Right lobe of liver (tissue), 6 donors: ENCODE measurements around the gene BOD1L1. TPM values are rescaled to one million over a fixed set of nuclear protein-coding genes. Genes with fewer than 3 reads are reported as not detected.

Experiments used
- ATAC-seq, 4 donors: fragments of 200-7000 bp; cut with Tn5 transposase; one replicate each; pipeline ENCODE4 v1.9.1; 2020; ENCODE audit warnings: mild to moderate bottlenecking in 4 of 4, moderate library complexity in 4 of 4
- DNase-seq, 3 donors: peaks; one replicate each; pipeline ENCODE4 v3.0.0-alpha.2; 2020
- H3K27ac ChIP-seq, 3 donors: fragments of 200-600 bp; one replicate each; pipeline ENCODE4 v1.8.0; 2022
- H3K27me3 ChIP-seq, 2 donors: fragments of 200-600 bp; one replicate each; pipeline ENCODE4 v1.8.0; 2022
- H3K36me3 ChIP-seq, 4 donors: fragments of 200-600 bp; sonication (generic) in 1 of 4; one replicate each; pipeline versions ENCODE4 v1.5.1 to v1.8.0; 2017 to 2022; ENCODE audit warnings: control low read depth in 1 of 4
- H3K4me1 ChIP-seq, 4 donors: fragments of 200-600 bp; sonication (generic) in 1 of 4; one replicate each; pipeline versions ENCODE4 v1.5.1 to v1.8.0; 2017 to 2022; ENCODE audit warnings: control low read depth in 1 of 4
- H3K4me3 ChIP-seq, 3 donors: fragments of 200-600 bp; one replicate each; pipeline ENCODE4 v1.8.0; 2022
- H3K9me3 ChIP-seq, 4 donors: fragments of 200-600 bp; sonication (generic) in 1 of 4; one replicate each; pipeline versions ENCODE4 v1.5.1 to v1.8.0; 2017 to 2022; ENCODE audit warnings: control low read depth in 1 of 4
- CTCF ChIP-seq, 4 donors: fragments of 200-600 bp in 3 of 4; fragments of 450-650 bp in 1 of 4; IDR thresholded peaks; one replicate each; pipeline versions ENCODE4 v1.5.1 to v1.8.0; 2016 to 2022; ENCODE audit warnings: antibody characterized with exemption in 4 of 4, mild to moderate bottlenecking in 2 of 4
- POLR2A ChIP-seq: fragments of 450-650 bp; IDR thresholded peaks from one replicate; pipeline ENCODE4 v1.6.1; 2017; ENCODE audit warnings: antibody characterized with exemption, mild to moderate bottlenecking
- WGBS: methylation state at CpG from one replicate; pipeline ENCODE4 v1.1.6; 2018; ENCODE audit warnings: low coverage, low lambda C conversion rate; ENCODE audit not compliant: insufficient coverage; ENCODE audit errors: missing lambda C conversion rate; 5-methylcytosine and 5-hydroxymethylcytosine counted together
- intact Hi-C, 2 donors: fragments of 100-400 bp; cut with DNase I; formaldehyde crosslinking; loops; one replicate each; pipeline versions ENCODE4 v1.11.2 to v1.14.1; 2022
- total RNA-seq, 6 experiments: library from RNA; depleted of rRNA in 2 of 6; stranded (reverse); fragments of >200 nt in 2 of 6; fragmentation: NEBNext Ultra II Directional in 3 of 6; extraction: Animal tissue kit (Norgen Biotek cat#: 25700) in 3 of 6; gene quantifications; one replicate each; pipeline versions ENCODE4 v1.1.0 to v1.2.4, GENCODE V29; 2016 to 2023
- donor health status: DM: no; HTN: yes; CAD: no.
- donor health status: DM: no; HTN: no; CAD: no.
- donor health status: DM: no; HTN: no; CAD: no.
- donor health status: DM: no; HTN: yes; CAD: no.
- donor health status: DM: no; HTN: yes; CAD: no.

BOD1L1 gene
- total RNA-seq, 6 experiments from 2014 or later = 8.7 to 13.8 (median 11.6) TPM

GRCh38 chr4:13597141-13597540, 30.4 kb downstream of the BOD1L1 start:
- no peaks in the 10 kb centered on the region for H3K4me1 ChIP-seq
- no peaks in the 10 kb centered on the region for H3K27me3 ChIP-seq
- no peak overlapping the region for H3K27ac ChIP-seq
- TF ChIP-seq CTCF (IDR thresholded peaks at IDR 0.05) = no peak
- no peak for TF ChIP-seq POLR2A
- no peaks in the 10 kb centered on the region for H3K9me3 ChIP-seq
- intact Hi-C loops = no loop called here
- H3K36me3 ChIP-seq = peaks cover 0 to 27% (median 3%) of the 10 kb centered on the region in 4 donors
- no peak overlapping the region for H3K4me3 ChIP-seq
- ATAC-seq = no peak
- no peak for DNase-seq

- no peak overlapping the region for H3K27ac ChIP-seq
- DNase-seq = no peak
- no peak overlapping the region for H3K4me3 ChIP-seq
- no peak for ATAC-seq
- H3K9me3 ChIP-seq = no peaks in the 10 kb centered on the region
- H3K36me3 ChIP-seq = peaks cover 0 to 66% (median 5%) of the 10 kb centered on the region in 4 donors
- intact Hi-C loops = no loop called here
- TF ChIP-seq POLR2A (no peak), CTCF (IDR thresholded peaks at IDR 0.05) (no peak)
- H3K27me3 ChIP-seq = no peaks in the 10 kb centered on the region
- 93% methylated on average over 4 of the region's 4 CpGs for WGBS
- no peaks in the 10 kb centered on the region for H3K4me1 ChIP-seq
Measured at GRCh38 chr4:13592220-13592619, 35.3 kb downstream of the BOD1L1 start.

- no peak for DNase-seq
- Histone ChIP-seq H3K9me3 (no peaks in the 10 kb centered on the region), H3K36me3 (peaks cover 0 to 70% (median 4%) of the 10 kb centered on the region in 4 donors), H3K4me1 (no peaks in the 10 kb centered on the region), H3K27me3 (no peaks in the 10 kb centered on the region), H3K4me3 (no peak overlapping the region), H3K27ac (no peak overlapping the region)
- TF ChIP-seq POLR2A (no peak), CTCF (IDR thresholded peaks at IDR 0.05) (no peak)
- ATAC-seq = no peak
- WGBS = 91% methylated on average over 2 of the region's 2 CpGs
- intact Hi-C loops = no loop called here
Measured at GRCh38 chr4:13590766-13591165, 36.8 kb downstream of the BOD1L1 start.

GRCh38 chr4:13588954-13589353, 38.6 kb downstream of the BOD1L1 start:
- Histone ChIP-seq H3K36me3 (peaks cover 0 to 62% (median 3%) of the 10 kb centered on the region in 4 donors), H3K4me1 (no peaks in the 10 kb centered on the region), H3K27me3 (no peaks in the 10 kb centered on the region), H3K27ac (no peak overlapping the region), H3K9me3 (no peaks in the 10 kb centered on the region), H3K4me3 (no peak overlapping the region)
- intact Hi-C loops = no loop called here
- TF ChIP-seq CTCF (IDR thresholded peaks at IDR 0.05) (no peak), POLR2A (no peak)
- DNase-seq (no peak), ATAC-seq (no peak)

- Histone ChIP-seq H3K4me3 (no peak overlapping the region), H3K9me3 (no peaks in the 10 kb centered on the region), H3K4me1 (no peaks in the 10 kb centered on the region), H3K27ac (no peak overlapping the region), H3K36me3 (peaks cover 0 to 67% (median 19%) of the 10 kb centered on the region in 4 donors), H3K27me3 (no peaks in the 10 kb centered on the region)
- intact Hi-C loops = no loop called here
- WGBS = 98% methylated on average over 4 of the region's 5 CpGs
- DNase-seq (no peak), ATAC-seq (no peak)
- TF ChIP-seq POLR2A (no peak), CTCF (IDR thresholded peaks at IDR 0.05) (no peak)
Measured at GRCh38 chr4:13584481-13584880, 43.0 kb downstream of the BOD1L1 start.
